ENCODE results near the gene S100A12.

Gene S100A12

GRCh38 chr1:153397051-153397923 lies 21.9 kb upstream of the S100A12 start:
- Histone ChIP-seq H3K4me3 (IDR thresholded peaks at IDR 0.05; ENCODE audit: insufficient read depth, low read depth, low read length) (no peak overlapping the region), H2AFZ (ENCODE audit: low read depth) (no peak overlapping the region), H3K79me2 (ENCODE audit: insufficient read depth, low read depth) (no peaks in the 10 kb centered on the region), H4K20me1 (ENCODE audit: insufficient read depth) (no peaks in the 10 kb centered on the region), H3K9ac (no peak overlapping the region), H3K36me3 (ENCODE audit: insufficient read depth) (no peaks in the 10 kb centered on the region), H3K4me2 (no peak overlapping the region), H3K4me1 (ENCODE audit: low read depth, poor library complexity, severe bottlenecking) (no peaks in the 10 kb centered on the region), H3K27me3 (ENCODE audit: insufficient read depth, low read depth) (no peaks in the 10 kb centered on the region), H3K27ac (no peak overlapping the region)
- TF ChIP-seq CTCF (conservative IDR thresholded peaks at IDR 0.05; ENCODE audit: low read depth, low read length), result no peak

- no peak overlapping the region for H3K27ac ChIP-seq
- no peaks in the 10 kb centered on the region for H3K4me1 ChIP-seq (ENCODE audit: low read depth, poor library complexity, severe bottlenecking)
- H3K4me3 ChIP-seq (IDR thresholded peaks at IDR 0.05; ENCODE audit: insufficient read depth, low read depth, low read length), result no peak overlapping the region
- H3K9ac ChIP-seq, result no peak overlapping the region
- TF ChIP-seq CTCF (conservative IDR thresholded peaks at IDR 0.05; ENCODE audit: low read depth, low read length), result no peak
- no peaks in the 10 kb centered on the region for H3K36me3 ChIP-seq (ENCODE audit: insufficient read depth)
- H4K20me1 ChIP-seq (ENCODE audit: insufficient read depth), result no peaks in the 10 kb centered on the region
- no peak overlapping the region for H2AFZ ChIP-seq (ENCODE audit: low read depth)
- H3K79me2 ChIP-seq (ENCODE audit: insufficient read depth, low read depth), result no peaks in the 10 kb centered on the region
- H3K27me3 ChIP-seq (ENCODE audit: insufficient read depth, low read depth), result no peaks in the 10 kb centered on the region; the same call in 1 of the 2 replicates
- H3K4me2 ChIP-seq, result no peak overlapping the region
Observed at GRCh38 chr1:153396461-153396860, 21.0 kb upstream of the S100A12 start.

GRCh38 chr1:153395776-153396175 lies 20.4 kb upstream of the S100A12 start:
- Histone ChIP-seq H3K27me3 (ENCODE audit: insufficient read depth, low read depth) (no peaks in the 10 kb centered on the region; the same call in 1 of the 2 replicates), H3K79me2 (ENCODE audit: insufficient read depth, low read depth) (no peaks in the 10 kb centered on the region), H4K20me1 (ENCODE audit: insufficient read depth) (no peaks in the 10 kb centered on the region), H3K9ac (no peak overlapping the region), H3K4me1 (ENCODE audit: low read depth, poor library complexity, severe bottlenecking) (no peaks in the 10 kb centered on the region), H3K27ac (no peak overlapping the region), H3K4me2 (no peak overlapping the region), H3K4me3 (IDR thresholded peaks at IDR 0.05; ENCODE audit: insufficient read depth, low read depth, low read length) (no peak overlapping the region), H3K36me3 (ENCODE audit: insufficient read depth) (no peaks in the 10 kb centered on the region), H2AFZ (ENCODE audit: low read depth) (no peak overlapping the region)
- TF ChIP-seq CTCF (conservative IDR thresholded peaks at IDR 0.05; ENCODE audit: low read depth, low read length), result no peak

DNA sequence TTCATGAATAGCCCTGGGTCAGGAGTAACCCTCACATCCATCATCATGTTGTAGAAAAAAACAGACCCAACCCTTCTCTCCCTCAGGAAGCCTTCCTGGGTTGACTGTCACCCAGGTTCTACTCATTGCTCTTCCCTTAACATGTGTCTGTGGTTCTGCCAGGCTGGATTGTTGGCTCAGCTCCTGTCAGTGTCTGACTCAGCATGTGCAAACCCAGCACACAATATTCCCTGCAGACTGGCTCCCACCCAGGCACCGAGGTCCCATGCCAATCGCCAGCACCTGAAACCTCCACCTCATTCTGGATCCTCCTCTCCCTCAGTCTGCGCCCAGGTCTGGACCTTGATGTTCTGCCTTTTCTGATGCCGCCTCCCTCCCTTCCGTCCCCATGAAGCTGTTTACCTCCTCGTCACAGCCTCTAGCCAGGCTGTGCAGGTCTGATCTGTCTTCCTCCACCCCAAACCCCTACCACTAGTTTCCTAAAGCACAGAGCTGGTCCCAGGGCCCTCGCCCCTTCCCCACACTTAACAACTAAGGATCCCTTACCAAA lies 19.8 kb upstream of the S100A12 start:
- H3K9ac ChIP-seq, result no peak overlapping the region
- no peaks in the 10 kb centered on the region; the same call in 1 of the 2 replicates for H3K27me3 ChIP-seq (ENCODE audit: insufficient read depth, low read depth)
- H3K4me1 ChIP-seq (ENCODE audit: low read depth, poor library complexity, severe bottlenecking), result no peaks in the 10 kb centered on the region
- no peaks in the 10 kb centered on the region for H3K36me3 ChIP-seq (ENCODE audit: insufficient read depth)
- no peak overlapping the region for H3K4me3 ChIP-seq (IDR thresholded peaks at IDR 0.05; ENCODE audit: insufficient read depth, low read depth, low read length)
- no peaks in the 10 kb centered on the region for H3K79me2 ChIP-seq (ENCODE audit: insufficient read depth, low read depth)
- H4K20me1 ChIP-seq (ENCODE audit: insufficient read depth), result no peaks in the 10 kb centered on the region
- H3K27ac ChIP-seq, result no peak overlapping the region
- H3K4me2 ChIP-seq, result no peak overlapping the region
- TF ChIP-seq CTCF (conservative IDR thresholded peaks at IDR 0.05; ENCODE audit: low read depth, low read length), result no peak
- H2AFZ ChIP-seq (ENCODE audit: low read depth), result no peak overlapping the region
